OCI-LY7 (cell line): ENCODE data around the gene RIF1. TPM values are rescaled to one million over a fixed set of nuclear protein-coding genes. Genes with fewer than 3 reads are reported as not detected.

Source experiments
- BruUV-seq: library from RNA; stranded (reverse); fragments of 400-500 nt; replicated peaks from 2 replicates; lab custom pipeline; 2021; lab: Mats Ljungman, UMichigan
- CTCF ChIA-PET: fragments of 300-600 bp; sonication (Branson Sonifier 250); formaldehyde crosslinking; loops from one replicate; lab custom pipeline; 2022; ENCODE audit warnings: antibody characterized with exemption; ENCODE audit not compliant: unreplicated experiment; lab: Charles Lee
- POLR2A ChIA-PET: fragments of 300-600 bp; sonication (Branson Sonifier 250); formaldehyde crosslinking; loops from one replicate; lab custom pipeline; 2022; ENCODE audit warnings: antibody characterized with exemption; lab: Charles Lee
- DNase-seq: peaks from one replicate; pipeline ENCODE4 v3.0.0-alpha.2; 2015; ENCODE audit warnings: low spot score
- H2AFZ ChIP-seq: fragments of 200-600 bp; sonication (generic), shearing (Covaris generic); 2 replicates; pipeline ENCODE4 v1.6.1; 2014; ENCODE audit warnings: mild to moderate bottlenecking, antibody characterized with exemption, low read length, moderate library complexity
- H3K27ac ChIP-seq: fragments of 200-600 bp; sonication (generic); 2 replicates; pipeline ENCODE4 v1.5.1; 2014; ENCODE audit warnings: mixed run types, low read depth, mild to moderate bottlenecking, moderate library complexity, low read length, inconsistent platforms; ENCODE audit not compliant: poor library complexity, severe bottlenecking
- H3K36me3 ChIP-seq: fragments of 200-600 bp; sonication (generic); 2 replicates; pipeline ENCODE4 v1.6.1; 2014; ENCODE audit warnings: mild to moderate bottlenecking, antibody characterized with exemption, low read length, moderate library complexity, mixed read lengths; ENCODE audit not compliant: insufficient read depth
- H3K4me1 ChIP-seq: fragments of 200-600 bp; sonication (generic); 2 replicates; pipeline ENCODE4 v1.5.1; 2014; ENCODE audit warnings: mild to moderate bottlenecking, low read length; ENCODE audit not compliant: insufficient read depth, poor library complexity, severe bottlenecking
- H3K4me2 ChIP-seq: fragments of 200-600 bp; sonication (generic); 2 replicates; pipeline ENCODE4 v1.6.1; 2014; ENCODE audit warnings: mild to moderate bottlenecking, low read length
- H3K4me3 ChIP-seq: fragments of 200-600 bp; sonication (generic); 2 replicates; pipeline ENCODE4 v1.5.1; 2014; ENCODE audit warnings: mild to moderate bottlenecking, low read depth, low read length; ENCODE audit not compliant: poor library complexity, severe bottlenecking
- H3K79me2 ChIP-seq: fragments of 200-600 bp; sonication (generic); 2 replicates; pipeline ENCODE4 v1.6.1; 2016; ENCODE audit warnings: low read depth, mild to moderate bottlenecking, low read length, moderate library complexity, mixed read lengths; ENCODE audit not compliant: insufficient read depth
- H3K9me2 ChIP-seq: fragments of 200-600 bp; sonication (generic); 2 replicates; pipeline ENCODE4 v1.6.1; 2016; ENCODE audit warnings: mild to moderate bottlenecking, low read length, mixed read lengths; ENCODE audit not compliant: insufficient read depth
- H3K9me3 ChIP-seq: fragments of 200-600 bp; sonication (generic); 2 replicates; pipeline ENCODE4 v1.6.1; 2014; ENCODE audit warnings: mild to moderate bottlenecking, mixed run types, low read length, mixed read lengths
- H4K20me1 ChIP-seq: fragments of 200-600 bp; sonication (generic); 2 replicates; pipeline ENCODE4 v1.6.1; 2014; ENCODE audit warnings: mild to moderate bottlenecking, antibody characterized with exemption, low read length, moderate library complexity, mixed read lengths; ENCODE audit not compliant: insufficient read depth
- EZH2phosphoT487 ChIP-seq: fragments of 200-600 bp; sonication (generic); IDR thresholded peaks from 2 replicates; pipeline ENCODE4 v1.6.1; 2018; ENCODE audit warnings: low read depth, borderline replicate concordance, mild to moderate bottlenecking, mixed run types, antibody characterized with exemption, low read length, moderate library complexity, mixed read lengths
- intact Hi-C: fragments of 100-400 bp; cut with micrococcal nuclease; formaldehyde crosslinking; loops from one replicate; pipeline ENCODE4 v1.10.0; 2022; ENCODE audit not compliant: unreplicated experiment
- total RNA-seq, 2 experiments: library from RNA; depleted of rRNA in 1 of 2; stranded (reverse); fragments of >200 nt in 1 of 2; shearing (Covaris generic) in 1 of 2; gene quantifications; 2 replicates each; pipeline ENCODE4 v1.2.3, GENCODE V29; 2014 to 2022
- TF ChIP-seq, protein P1 (sequence below): fragments of 200-600 bp; sonication (generic); conservative IDR thresholded peaks from 2 replicates; pipeline ENCODE4 v1.5.1; 2014; ENCODE audit warnings: mild to moderate bottlenecking, antibody characterized with exemption, low read length, moderate library complexity, mixed read lengths

The RIF1 gene
- total RNA-seq, 2 experiments from 2014 or later: 45.3 to 71.4 TPM

GRCh38 chr2:151363709-151364108 is 46.0 kb upstream of the RIF1 start:
- intact Hi-C loops: no loop called here
- TF ChIP-seq, protein P1, sequence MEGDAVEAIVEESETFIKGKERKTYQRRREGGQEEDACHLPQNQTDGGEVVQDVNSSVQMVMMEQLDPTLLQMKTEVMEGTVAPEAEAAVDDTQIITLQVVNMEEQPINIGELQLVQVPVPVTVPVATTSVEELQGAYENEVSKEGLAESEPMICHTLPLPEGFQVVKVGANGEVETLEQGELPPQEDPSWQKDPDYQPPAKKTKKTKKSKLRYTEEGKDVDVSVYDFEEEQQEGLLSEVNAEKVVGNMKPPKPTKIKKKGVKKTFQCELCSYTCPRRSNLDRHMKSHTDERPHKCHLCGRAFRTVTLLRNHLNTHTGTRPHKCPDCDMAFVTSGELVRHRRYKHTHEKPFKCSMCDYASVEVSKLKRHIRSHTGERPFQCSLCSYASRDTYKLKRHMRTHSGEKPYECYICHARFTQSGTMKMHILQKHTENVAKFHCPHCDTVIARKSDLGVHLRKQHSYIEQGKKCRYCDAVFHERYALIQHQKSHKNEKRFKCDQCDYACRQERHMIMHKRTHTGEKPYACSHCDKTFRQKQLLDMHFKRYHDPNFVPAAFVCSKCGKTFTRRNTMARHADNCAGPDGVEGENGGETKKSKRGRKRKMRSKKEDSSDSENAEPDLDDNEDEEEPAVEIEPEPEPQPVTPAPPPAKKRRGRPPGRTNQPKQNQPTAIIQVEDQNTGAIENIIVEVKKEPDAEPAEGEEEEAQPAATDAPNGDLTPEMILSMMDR: no peak
- no peak for TF ChIP-seq EZH2phosphoT487
- Histone ChIP-seq H2AFZ (no peak overlapping the region), H3K36me3 (no peaks in the 10 kb centered on the region), H3K4me3 (no peak overlapping the region), H3K4me1 (no peaks in the 10 kb centered on the region), H3K9me2 (no peaks in the 10 kb centered on the region), H3K79me2 (no peaks in the 10 kb centered on the region), H3K27ac (no peak overlapping the region), H3K4me2 (no peak overlapping the region), H4K20me1 (no peaks in the 10 kb centered on the region), H3K9me3 (no peaks in the 10 kb centered on the region)
- no TSS peak for BruUV-seq
- POLR2A ChIA-PET: interaction anchor here (0.5 kb wide), 1 partner anchor 1020 kb away, joined by 4 read pairs; no protein-coding TSS in a partner anchor
- no peak for DNase-seq
- CTCF ChIA-PET: no interaction called here

DNA sequence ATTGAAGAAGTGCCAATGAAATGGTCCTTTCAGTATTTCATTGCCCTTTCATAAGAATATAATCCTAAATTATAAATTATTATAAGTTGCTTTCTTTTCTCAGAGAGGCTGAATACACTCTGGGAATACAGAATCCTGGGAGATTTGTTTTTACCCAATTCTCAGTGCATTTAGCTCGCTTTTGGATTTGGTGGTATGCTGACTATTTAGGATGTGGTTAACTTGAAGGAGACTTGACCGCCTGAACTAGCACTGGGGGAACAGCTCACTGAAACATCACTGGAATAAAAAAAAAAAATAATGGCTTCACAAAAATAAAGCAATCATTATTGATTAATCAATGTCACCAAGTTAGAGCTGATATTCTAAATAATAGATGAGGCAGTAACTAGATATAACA is 42.1 kb upstream of the RIF1 start:
- H3K4me1 ChIP-seq: no peaks in the 10 kb centered on the region
- no peak overlapping the region for H3K4me3 ChIP-seq
- H3K9me3 ChIP-seq: no peaks in the 10 kb centered on the region
- CTCF ChIA-PET: no interaction called here
- POLR2A ChIA-PET: interaction anchor here (1.0 kb wide), 1 partner anchor 11 kb away, joined by 4 read pairs; no protein-coding TSS in a partner anchor
- no peaks in the 10 kb centered on the region for H3K79me2 ChIP-seq
- DNase-seq: no peak
- H3K9me2 ChIP-seq: no peaks in the 10 kb centered on the region
- intact Hi-C loops: no loop called here
- no peaks in the 10 kb centered on the region for H4K20me1 ChIP-seq
- TF ChIP-seq, protein P1: no peak
- no peak for TF ChIP-seq EZH2phosphoT487
- H3K27ac ChIP-seq: no peak overlapping the region
- H2AFZ ChIP-seq: no peak overlapping the region
- BruUV-seq: no TSS peak
- H3K4me2 ChIP-seq: no peak overlapping the region
- no peaks in the 10 kb centered on the region for H3K36me3 ChIP-seq

DNA sequence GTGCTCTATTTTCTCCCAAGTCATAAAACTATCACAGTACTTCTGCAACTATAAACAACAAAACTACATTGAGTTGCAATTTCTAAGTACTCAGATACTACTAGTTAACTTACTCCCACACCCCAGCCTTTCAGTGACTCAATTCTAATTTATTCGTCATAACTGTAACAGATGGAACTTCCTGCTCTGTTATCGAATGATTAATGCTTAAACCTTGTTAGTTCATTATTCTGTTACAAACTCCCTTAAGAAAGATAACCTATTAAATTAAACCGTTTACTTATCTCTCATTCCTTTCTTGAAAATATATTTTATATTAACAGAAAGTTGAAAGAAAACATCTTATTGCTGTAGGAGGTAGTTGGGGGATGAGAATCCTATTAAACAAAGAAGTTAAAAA is 35.3 kb upstream of the RIF1 start:
- Histone ChIP-seq H3K9me2 (no peaks in the 10 kb centered on the region), H3K9me3 (no peaks in the 10 kb centered on the region), H3K4me1 (no peaks in the 10 kb centered on the region), H3K4me3 (no peak overlapping the region), H3K79me2 (no peaks in the 10 kb centered on the region), H3K27ac (no peak overlapping the region), H4K20me1 (no peaks in the 10 kb centered on the region), H3K36me3 (no peaks in the 10 kb centered on the region), H3K4me2 (no peak overlapping the region), H2AFZ (no peak overlapping the region)
- DNase-seq: no peak
- TF ChIP-seq EZH2phosphoT487: no peak
- TF ChIP-seq, protein P1: no peak
- intact Hi-C loops: no loop called here
- CTCF ChIA-PET: no interaction called here
- BruUV-seq: no TSS peak
- POLR2A ChIA-PET: no interaction called here
